DOHH2 (cell line): ENCODE data around the gene ERN1.

Experiments used
- H3F3A ChIP-seq: fragments of 200-600 bp; sonication (generic), shearing (Covaris generic); 2 replicates; pipeline ENCODE4 v1.6.0; 2016; ENCODE audit warnings: antibody characterized with exemption, mild to moderate bottlenecking; ENCODE audit not compliant: control insufficient read depth, insufficient read depth
- H3K27ac ChIP-seq: fragments of 200-600 bp; sonication (generic); 2 replicates; pipeline ENCODE4 v1.5.1; 2014; ENCODE audit warnings: low read depth, mild to moderate bottlenecking, low read length, moderate library complexity
- H3K27me3 ChIP-seq: fragments of 200-600 bp; sonication (generic); 2 replicates; pipeline ENCODE4 v1.6.1; 2014; ENCODE audit warnings: mild to moderate bottlenecking, low read length, mixed read lengths; ENCODE audit not compliant: control insufficient read depth
- H3K36me3 ChIP-seq: fragments of 200-600 bp; sonication (generic); 2 replicates; pipeline ENCODE4 v1.6.1; 2014; ENCODE audit warnings: mild to moderate bottlenecking, low read length, moderate library complexity, mixed read lengths; ENCODE audit not compliant: control insufficient read depth
- H3K4me1 ChIP-seq: fragments of 200-600 bp; sonication (generic); 2 replicates; pipeline ENCODE4 v1.6.1; 2014; ENCODE audit warnings: mild to moderate bottlenecking, low read length, mixed read lengths; ENCODE audit not compliant: control insufficient read depth
- H3K4me2 ChIP-seq: fragments of 200-600 bp; sonication (generic); 2 replicates; pipeline ENCODE4 v1.6.0; 2014; ENCODE audit warnings: mild to moderate bottlenecking, low read length, moderate library complexity
- H3K4me3 ChIP-seq: fragments of 200-600 bp; sonication (generic); 2 replicates; pipeline ENCODE4 v1.5.1; 2014; ENCODE audit warnings: mild to moderate bottlenecking, low read length, mixed read lengths
- H3K79me2 ChIP-seq: fragments of 200-600 bp; sonication (generic); 2 replicates; pipeline ENCODE4 v1.6.1; 2014; ENCODE audit warnings: mild to moderate bottlenecking, low read length, mixed read lengths; ENCODE audit not compliant: control insufficient read depth
- H3K9me2 ChIP-seq: fragments of 200-600 bp; sonication (generic); replicated peaks from 2 replicates; pipeline ENCODE4 v1.6.1; 2014; ENCODE audit warnings: mild to moderate bottlenecking, low read length, mixed read lengths; ENCODE audit not compliant: control insufficient read depth
- H3K9me3 ChIP-seq: fragments of 200-600 bp; sonication (generic); 2 replicates; pipeline ENCODE4 v1.6.1; 2014; ENCODE audit warnings: antibody characterized with exemption, low read length, mixed read lengths; ENCODE audit not compliant: control insufficient read depth, insufficient read depth
- H4K20me1 ChIP-seq: fragments of 200-600 bp; sonication (generic); 2 replicates; pipeline ENCODE4 v1.6.0; 2014; ENCODE audit warnings: low read depth, mild to moderate bottlenecking, antibody characterized with exemption, low read length, moderate library complexity; ENCODE audit not compliant: control insufficient read depth, insufficient read depth
- EZH2phosphoT487 ChIP-seq: fragments of 200-600 bp; sonication (generic); IDR thresholded peaks from 2 replicates; pipeline ENCODE4 v1.6.1; 2017; ENCODE audit warnings: borderline replicate concordance, mild to moderate bottlenecking, antibody characterized with exemption, low read length, moderate library complexity, mixed read lengths
- TF ChIP-seq, protein P1 (sequence below): fragments of 200-600 bp; sonication (generic); IDR thresholded peaks from one replicate; pipeline ENCODE4 v1.5.1; 2014; ENCODE audit warnings: antibody characterized with exemption, mild to moderate bottlenecking, low read depth, low read length; ENCODE audit not compliant: poor library complexity, severe bottlenecking

The ERN1 gene

GRCh38 chr17:64051153-64051552, 78.8 kb downstream of the ERN1 start:
- Histone ChIP-seq H3K27ac (no peak overlapping the region), H3K4me2 (no peak overlapping the region), H3K4me1 (no peaks in the 10 kb centered on the region), H3K9me2 (no peaks in the 10 kb centered on the region), H4K20me1 (no peaks in the 10 kb centered on the region), H3K9me3 (no peaks in the 10 kb centered on the region), H3K27me3 (no peaks in the 10 kb centered on the region), H3K79me2 (no peaks in the 10 kb centered on the region), H3F3A (no peaks in the 10 kb centered on the region), H3K4me3 (no peak overlapping the region), H3K36me3 (no peaks in the 10 kb centered on the region)
- TF ChIP-seq, protein P1, sequence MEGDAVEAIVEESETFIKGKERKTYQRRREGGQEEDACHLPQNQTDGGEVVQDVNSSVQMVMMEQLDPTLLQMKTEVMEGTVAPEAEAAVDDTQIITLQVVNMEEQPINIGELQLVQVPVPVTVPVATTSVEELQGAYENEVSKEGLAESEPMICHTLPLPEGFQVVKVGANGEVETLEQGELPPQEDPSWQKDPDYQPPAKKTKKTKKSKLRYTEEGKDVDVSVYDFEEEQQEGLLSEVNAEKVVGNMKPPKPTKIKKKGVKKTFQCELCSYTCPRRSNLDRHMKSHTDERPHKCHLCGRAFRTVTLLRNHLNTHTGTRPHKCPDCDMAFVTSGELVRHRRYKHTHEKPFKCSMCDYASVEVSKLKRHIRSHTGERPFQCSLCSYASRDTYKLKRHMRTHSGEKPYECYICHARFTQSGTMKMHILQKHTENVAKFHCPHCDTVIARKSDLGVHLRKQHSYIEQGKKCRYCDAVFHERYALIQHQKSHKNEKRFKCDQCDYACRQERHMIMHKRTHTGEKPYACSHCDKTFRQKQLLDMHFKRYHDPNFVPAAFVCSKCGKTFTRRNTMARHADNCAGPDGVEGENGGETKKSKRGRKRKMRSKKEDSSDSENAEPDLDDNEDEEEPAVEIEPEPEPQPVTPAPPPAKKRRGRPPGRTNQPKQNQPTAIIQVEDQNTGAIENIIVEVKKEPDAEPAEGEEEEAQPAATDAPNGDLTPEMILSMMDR: no peak
- TF ChIP-seq EZH2phosphoT487: no peak

GRCh38 chr17:64048805-64049204, 81.1 kb downstream of the ERN1 start:
- Histone ChIP-seq H4K20me1 (no peaks in the 10 kb centered on the region), H3K9me2 (no peaks in the 10 kb centered on the region), H3K79me2 (no peaks in the 10 kb centered on the region), H3K27me3 (no peaks in the 10 kb centered on the region), H3K36me3 (no peaks in the 10 kb centered on the region), H3F3A (no peaks in the 10 kb centered on the region), H3K4me2 (no peak overlapping the region), H3K4me1 (no peaks in the 10 kb centered on the region), H3K4me3 (no peak overlapping the region), H3K9me3 (no peaks in the 10 kb centered on the region), H3K27ac (no peak overlapping the region)
- TF ChIP-seq, protein P1: no peak
- no peak for TF ChIP-seq EZH2phosphoT487

DNA sequence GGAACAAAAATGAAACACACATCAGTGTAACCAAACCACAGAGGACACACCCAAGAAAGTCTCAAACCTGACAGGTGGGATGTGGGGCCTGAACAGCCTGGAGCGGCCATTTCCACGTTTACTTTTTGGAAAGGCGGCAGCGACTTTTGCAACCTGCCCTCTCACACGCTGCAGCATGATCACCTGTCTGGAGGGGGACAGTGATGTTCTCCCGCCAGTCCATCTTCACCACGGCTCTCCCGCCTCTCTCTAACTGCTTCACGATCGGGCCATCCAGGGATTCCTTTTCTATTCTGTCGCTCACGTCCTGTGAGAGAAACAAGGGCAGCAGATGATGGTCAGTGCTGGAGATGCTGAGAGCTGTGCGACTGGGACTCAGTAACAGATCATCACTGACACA, 84.8 kb downstream of the ERN1 start:
- H3K4me3 ChIP-seq: no peak overlapping the region
- H3K79me2 ChIP-seq: no peaks in the 10 kb centered on the region
- H3K4me2 ChIP-seq: no peak overlapping the region
- no peaks in the 10 kb centered on the region for H3F3A ChIP-seq
- TF ChIP-seq, protein P1: no peak
- TF ChIP-seq EZH2phosphoT487: no peak
- no peaks in the 10 kb centered on the region for H3K9me2 ChIP-seq
- H3K27me3 ChIP-seq: no peaks in the 10 kb centered on the region
- no peaks in the 10 kb centered on the region for H3K36me3 ChIP-seq
- H4K20me1 ChIP-seq: no peaks in the 10 kb centered on the region
- H3K4me1 ChIP-seq: no peaks in the 10 kb centered on the region
- H3K27ac ChIP-seq: no peak overlapping the region
- no peaks in the 10 kb centered on the region for H3K9me3 ChIP-seq
